Measurements from ENCODE around the gene SOX3. TPM values are rescaled to one million over a fixed set of nuclear protein-coding genes. Genes with fewer than 3 reads are reported as not detected.

Gene SOX3
- total RNA-seq, 2 experiments from 2014 or later, result not detected

- H3K27ac Mint-ChIP-seq, result no peak overlapping the region
- DNase-seq (no peak), ATAC-seq (no peak)
- CTCF ChIA-PET, result no interaction called here
- POLR2A ChIA-PET, result no interaction called here
- no peaks in the 10 kb centered on the region for H3K27me3 Mint-ChIP-seq (ENCODE audit: low read depth)
- H3K9me3 Mint-ChIP-seq (ENCODE audit: insufficient read depth), result no peaks in the 10 kb centered on the region
- H3K4me3 Mint-ChIP-seq, result no peak overlapping the region
- H3K4me1 Mint-ChIP-seq (ENCODE audit: low read depth), result no peaks in the 10 kb centered on the region
- H3K36me3 Mint-ChIP-seq (ENCODE audit: low read depth), result no peaks in the 10 kb centered on the region
These were observed 26.9 kb downstream of the SOX3 start for GRCh38 chrX:140477987-140478386.

GRCh38 chrX:140475025-140475424 is 29.8 kb downstream of the SOX3 start:
- Mint-ChIP-seq H3K9me3 (ENCODE audit: insufficient read depth) (no peaks in the 10 kb centered on the region), H3K27me3 (ENCODE audit: low read depth) (no peaks in the 10 kb centered on the region), H3K27ac (no peak overlapping the region), H3K36me3 (ENCODE audit: low read depth) (no peaks in the 10 kb centered on the region), H3K4me1 (ENCODE audit: low read depth) (no peaks in the 10 kb centered on the region), H3K4me3 (no peak overlapping the region)
- DNase-seq, result no peak
- ChIA-PET CTCF (no interaction called here), POLR2A (no interaction called here)
- no peak for ATAC-seq

- Mint-ChIP-seq H3K9me3 (ENCODE audit: insufficient read depth) (no peaks in the 10 kb centered on the region), H3K27me3 (ENCODE audit: low read depth) (no peaks in the 10 kb centered on the region), H3K27ac (no peak overlapping the region), H3K4me3 (no peak overlapping the region), H3K36me3 (ENCODE audit: low read depth) (no peaks in the 10 kb centered on the region), H3K4me1 (ENCODE audit: low read depth) (no peaks in the 10 kb centered on the region)
- DNase-seq (no peak), ATAC-seq (no peak)
- ChIA-PET CTCF (no interaction called here), POLR2A (no interaction called here)
These were observed 37.7 kb downstream of the SOX3 start for GRCh38 chrX:140467211-140467610.

Other genes with a start within 250 kb of the SOX3 start
- gene LINC00632, start 204.7 kb upstream of the SOX3 start, total RNA-seq, result under 1 TPM; 0.31 to 0.79 TPM